NCI-H146 (cell line): ENCODE data around the gene SMURF1.

Experiments
- DNase-seq: peaks from one replicate; lab custom pipeline; 2025; lab: John Stamatoyannopoulos, UW

Gene SMURF1

DNA sequence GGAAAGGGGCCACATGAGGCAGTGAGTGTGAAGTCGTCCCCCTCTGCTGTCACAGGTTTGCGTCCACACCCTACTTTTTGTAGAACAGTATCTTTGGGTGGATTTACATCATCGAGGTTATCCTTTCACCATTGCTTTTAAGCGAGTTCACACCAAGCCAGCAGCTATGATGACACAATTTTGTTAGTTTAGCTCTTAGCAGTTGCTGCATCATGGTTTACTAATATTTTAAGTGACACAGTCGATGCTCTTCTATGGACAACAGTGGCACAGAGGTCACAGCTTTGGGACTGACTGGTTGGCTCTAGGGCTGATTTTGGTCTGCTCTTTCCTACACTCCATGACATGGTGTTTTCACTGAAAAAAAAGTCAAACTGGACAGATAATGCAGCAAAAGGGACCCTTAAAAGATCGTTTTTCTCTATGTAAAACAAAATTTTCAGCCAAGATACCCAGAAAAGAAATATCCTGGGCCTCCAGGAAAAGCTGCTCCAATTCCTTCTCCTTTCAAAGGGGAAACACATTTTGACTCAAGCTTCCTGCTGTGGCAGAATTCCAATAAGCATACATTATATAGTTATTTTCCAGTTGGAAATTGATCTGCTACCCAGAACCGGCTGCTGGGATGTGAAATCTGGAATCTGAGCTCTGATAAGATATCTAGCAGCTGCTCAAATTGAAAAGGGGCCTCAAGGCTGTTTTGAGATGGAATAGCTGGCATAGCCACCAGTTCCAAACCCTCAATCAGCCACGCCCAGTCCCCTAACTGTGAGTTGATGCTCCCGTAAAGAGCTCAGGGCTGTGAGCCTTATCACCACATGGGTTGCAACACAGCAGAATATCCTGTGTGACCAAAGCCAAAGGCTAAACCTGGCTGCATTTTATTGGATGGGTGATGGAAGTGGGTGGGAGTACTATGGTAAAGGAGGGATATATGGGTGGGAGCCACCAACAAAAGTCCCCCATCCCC, 114.2 kb downstream of the SMURF1 start:
- DNase-seq = no peak

DNA sequence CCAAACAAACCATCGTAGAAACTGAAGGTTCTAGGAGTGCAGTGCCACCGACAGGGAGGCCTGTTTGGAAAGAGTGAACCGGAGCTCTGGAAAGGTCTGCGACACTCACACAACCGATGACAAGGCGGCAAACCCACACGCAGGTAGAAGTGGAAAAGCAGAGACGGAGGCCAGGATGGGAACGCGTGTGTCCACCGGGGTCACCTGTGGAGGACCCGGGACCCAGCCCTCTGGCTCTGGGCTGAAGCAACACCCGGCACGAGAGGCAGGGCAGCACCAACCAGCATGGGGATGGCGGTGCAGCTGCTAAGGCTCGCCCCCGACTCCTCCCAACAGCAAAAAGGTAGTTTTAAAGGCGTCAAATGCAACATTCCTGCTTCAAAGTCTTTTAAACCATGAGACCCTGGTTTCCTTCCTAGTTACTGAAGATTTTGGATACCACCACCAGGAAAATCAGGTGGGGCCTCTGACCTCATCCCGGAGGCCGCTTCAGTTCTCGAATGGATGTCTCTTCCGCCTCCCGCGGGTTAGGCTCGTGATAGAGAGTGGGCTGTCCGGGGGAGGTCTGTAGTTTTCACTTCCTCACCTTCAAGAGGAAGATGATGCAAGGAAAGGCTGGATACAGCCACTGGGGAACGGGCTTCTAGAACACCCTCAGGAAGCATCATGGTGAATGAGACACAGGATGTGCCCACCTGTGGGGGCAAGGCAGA, 115.5 kb downstream of the SMURF1 start:
- DNase-seq = no peak

DNA sequence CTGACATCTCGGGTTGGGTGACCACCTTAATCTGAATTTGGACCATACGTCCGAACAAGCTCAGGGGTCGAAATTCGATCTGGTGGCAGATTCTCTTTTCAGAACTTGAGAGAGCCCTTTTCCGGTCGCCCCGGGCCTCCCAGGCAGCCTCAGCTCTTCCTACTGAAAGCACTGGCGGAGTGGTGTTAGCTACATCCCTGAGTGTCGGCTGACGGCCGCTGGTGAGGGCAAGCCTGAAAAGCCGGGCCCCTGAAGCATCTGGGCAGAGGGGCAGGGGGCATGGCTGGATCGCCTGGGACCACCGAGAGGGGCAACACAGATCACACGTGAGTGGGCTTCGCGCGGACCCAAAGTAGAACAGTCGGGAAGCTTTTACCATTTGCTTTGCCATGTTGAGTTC, 116.1 kb downstream of the SMURF1 start:
- no peak for DNase-seq

DNA sequence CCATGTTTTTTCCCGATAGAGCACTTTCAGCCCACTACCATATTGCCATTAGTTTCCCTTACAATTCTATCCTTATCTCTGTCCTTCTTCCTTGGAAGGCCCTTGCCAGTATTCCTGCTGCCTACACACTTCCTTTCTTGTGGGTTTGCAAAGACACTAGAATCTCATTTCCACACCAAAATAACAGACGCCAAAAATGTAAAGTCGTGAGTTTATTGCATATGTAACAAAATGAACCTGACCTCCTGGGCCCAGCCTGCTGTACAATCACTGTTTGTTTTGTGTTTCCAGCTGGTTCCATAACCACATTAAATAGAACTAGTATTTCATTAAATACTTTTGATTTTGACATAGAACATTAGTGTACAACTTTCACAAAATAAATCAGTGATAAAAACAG, 116.7 kb downstream of the SMURF1 start:
- no peak for DNase-seq

DNA sequence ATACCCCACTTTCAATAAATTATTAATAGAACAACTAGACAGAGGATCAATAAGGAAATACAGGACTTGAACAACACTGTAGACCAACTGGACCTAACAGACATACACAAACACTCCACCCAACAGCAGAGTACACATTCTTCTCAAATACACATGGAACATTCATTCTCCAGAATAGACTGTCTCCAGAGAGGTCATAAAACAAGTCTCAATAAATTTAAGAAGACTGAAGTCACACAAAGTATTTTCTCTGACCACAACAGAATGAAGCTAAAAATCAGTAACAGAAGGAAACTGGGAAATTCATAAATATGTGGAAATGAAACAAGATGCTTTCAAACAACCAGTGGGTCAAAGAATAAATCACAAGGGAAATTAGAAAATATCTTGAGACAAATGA, 119.8 kb downstream of the SMURF1 start:
- no peak for DNase-seq

DNA sequence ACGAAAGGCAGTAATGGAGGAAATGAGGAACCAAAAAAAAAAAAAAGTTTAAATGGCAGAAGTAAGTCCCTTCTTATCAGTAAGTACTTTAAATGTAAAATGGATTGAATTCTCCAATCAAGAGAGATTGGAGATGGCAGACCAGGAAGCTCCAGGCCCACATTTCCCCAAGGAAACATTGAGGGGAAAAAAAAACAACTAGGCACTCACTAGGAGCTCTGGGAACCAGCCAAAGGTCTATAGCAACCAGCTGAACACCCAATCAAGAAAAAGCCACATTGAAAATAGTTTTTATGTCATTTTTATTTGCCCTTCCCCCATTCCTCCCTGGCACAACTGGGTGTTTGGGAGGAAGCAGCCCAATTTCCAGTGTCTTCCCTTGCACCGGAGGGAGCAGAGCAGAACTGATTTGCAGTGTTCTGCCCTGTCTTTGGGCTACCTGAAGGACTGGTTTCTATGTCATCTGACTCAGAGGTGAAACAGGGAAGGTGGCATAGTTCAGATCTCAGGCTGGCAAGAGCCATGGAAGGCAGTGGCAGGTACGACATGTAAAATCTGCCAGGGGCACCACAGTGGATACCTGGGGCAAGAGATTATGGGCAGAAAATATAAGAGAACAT, 121.9 kb downstream of the SMURF1 start:
- no peak for DNase-seq

DNA sequence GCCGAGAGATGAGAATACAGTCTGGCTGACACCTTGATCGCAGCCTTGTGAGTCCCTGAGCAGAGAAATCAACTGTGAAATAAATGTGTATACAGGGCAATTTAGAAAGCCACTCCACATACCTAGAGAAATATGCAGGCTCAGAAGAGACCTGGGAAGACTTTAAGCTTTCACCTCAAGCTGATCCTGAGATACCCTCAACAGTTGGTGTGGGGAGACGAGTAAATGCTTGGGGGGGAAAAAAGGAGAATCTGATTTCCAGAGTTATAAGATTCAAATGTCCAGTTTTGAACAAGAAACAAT, 123.5 kb downstream of the SMURF1 start:
- DNase-seq = no peak

DNA sequence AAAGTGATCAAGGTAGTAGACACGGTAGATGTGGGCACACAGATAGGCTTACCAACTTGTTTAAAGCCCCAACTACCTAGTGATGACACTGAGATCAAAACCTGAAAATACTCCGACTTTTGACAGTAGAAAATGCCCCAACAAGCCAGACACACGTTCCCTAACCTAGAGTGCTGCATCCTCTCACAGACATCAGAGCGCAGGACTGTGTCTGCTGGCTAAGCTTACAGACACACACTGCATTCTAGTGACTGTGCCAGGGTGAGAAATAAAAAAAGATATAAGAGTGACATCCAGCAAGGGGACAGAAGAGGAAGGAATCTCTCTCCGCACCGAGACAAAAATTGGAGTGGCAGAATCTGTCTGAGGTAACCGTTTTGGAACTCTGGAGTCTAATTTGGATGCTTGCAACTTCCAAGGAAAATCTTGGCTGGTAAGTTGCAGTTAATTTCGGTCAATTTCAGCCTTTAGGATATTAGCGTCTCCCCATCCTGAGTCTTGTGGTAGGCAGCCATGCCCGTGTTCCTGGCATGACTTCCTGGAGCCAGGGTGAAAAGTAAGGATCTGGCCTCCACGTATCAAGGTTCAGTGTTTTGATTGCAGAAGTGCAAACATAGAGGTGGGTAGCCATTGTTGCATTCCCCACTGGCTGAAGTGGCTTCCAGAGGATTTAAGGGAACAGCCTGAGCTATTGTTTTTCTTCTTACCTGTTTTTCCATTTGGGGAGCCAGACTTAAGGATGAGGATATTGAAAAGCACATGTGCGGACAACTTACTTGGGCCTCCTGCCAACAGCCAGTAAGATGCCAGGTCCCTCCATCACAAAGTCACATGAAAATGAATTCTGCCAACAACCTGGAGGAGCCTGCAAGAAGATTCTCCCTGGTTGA, 124.1 kb downstream of the SMURF1 start:
- no peak for DNase-seq

DNA sequence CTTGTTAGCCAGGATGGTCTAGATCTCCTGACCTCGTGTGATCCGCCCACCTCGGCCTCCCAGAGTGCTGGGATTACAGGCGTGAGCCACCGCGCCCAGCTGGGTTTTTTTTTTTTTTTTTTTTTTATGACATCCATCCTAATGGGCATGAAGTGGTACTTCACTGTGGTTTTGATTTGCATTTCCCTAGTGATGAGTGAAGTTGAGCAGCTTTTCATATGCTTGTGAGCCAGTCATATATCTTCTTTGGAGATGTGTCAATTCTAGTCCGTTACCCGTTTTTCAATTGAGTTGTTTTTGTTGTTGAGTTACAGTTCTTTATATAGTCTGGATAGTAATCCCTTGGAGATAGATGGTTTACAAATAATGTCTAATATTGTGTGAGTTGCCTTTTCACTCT, 127.7 kb downstream of the SMURF1 start:
- DNase-seq = no peak

DNA sequence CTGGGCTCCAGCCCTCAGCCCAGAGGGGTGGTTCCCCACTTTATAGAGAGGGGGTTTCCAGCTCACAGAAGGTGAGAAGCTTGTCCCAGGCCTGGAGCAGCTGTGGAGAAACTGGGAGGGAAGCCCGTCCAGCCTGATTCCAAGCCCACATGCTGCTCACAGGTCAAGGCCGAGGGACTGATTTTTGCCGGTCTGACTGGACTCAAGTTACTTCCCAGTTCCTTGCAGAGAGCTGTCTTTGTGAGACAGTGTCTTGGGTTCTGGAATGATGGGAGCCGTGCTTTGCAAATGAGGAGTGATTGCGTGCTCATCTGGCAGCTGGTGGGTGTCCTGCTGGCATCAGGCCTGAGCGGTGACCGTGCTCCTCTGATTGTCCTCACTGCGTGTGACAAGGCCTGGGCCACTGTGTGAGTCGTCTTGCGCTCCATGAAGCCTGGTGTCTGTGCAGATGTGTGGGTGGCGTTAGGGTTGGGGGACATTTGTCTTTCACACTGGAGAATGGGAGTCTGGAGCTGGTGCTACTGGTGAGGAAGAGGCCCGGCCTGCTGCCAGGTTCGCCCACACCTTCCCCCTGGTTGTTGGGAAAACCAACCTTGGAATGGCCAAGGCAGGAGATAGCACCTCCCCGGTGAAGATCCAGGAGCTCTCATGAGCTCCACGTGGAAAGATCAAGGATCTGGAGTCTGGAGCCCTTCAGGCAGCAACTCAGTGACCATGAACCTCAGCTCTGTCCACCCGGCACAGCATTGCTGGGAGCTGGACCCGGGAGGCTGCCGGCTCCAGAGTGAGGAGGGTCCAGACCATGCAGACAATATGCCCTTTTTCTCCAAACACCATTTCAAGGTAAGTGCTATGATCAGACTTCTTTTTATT, 129.6 kb downstream of the SMURF1 start:
- no peak for DNase-seq

DNA sequence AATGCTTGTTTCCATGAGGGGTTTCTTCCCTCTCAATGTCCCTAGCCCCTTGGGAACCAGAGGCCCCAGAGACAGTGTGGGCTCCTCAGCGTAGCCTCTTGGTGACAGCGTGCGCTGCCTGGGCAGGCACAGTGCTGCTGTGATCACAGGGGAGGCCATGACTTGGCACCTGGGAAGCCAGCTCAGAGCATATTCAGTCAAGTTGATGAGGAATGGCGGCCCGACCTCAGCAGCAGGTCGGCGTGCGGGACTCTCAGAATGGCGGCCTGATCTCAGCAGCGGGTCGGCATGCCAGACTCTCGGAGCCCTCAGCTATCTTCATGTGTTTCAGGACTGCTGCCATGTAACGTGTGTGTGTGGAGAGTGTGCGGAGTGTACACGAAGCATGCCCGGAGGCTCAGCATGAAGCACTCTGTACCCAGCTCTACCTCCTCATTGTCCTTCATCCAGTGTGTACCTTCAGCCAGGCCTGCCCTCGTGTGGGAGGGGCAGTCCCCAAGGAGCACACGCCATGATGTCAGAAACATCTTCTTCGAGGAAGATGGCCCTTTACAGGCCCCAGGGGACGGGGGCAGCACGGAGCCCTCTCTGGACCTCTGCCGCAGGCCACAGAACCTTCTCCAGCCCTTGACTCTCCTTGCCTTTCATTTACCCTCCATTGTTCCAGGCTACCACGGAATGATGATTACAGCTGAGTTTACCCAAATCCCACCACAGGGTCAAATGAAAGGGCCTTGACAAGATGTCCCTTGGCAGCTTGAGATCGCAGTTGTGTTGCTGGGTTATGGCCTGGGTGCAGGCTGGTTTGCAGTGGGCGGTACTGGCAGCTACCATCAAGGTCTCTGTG, 130.4 kb downstream of the SMURF1 start:
- no peak for DNase-seq

DNA sequence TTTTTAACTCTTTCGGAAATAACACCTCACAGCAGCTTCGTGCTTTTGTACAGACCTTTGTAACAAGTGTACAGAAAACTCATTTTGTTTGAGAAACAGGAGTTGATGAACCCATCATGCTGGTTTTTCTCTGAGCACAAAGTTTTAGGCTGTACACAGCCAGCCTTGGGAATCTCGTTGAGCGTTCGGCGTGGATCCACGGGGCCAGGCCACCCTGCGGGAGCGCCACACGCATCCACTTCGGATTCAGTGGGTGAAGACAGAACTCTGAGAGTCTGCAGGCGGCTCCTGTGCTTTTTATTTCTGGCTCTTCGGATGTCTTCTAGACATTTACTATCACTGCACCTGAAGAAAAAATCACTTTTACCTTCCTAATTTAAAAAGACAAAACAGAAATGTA, 131.2 kb downstream of the SMURF1 start:
- no peak for DNase-seq

DNA sequence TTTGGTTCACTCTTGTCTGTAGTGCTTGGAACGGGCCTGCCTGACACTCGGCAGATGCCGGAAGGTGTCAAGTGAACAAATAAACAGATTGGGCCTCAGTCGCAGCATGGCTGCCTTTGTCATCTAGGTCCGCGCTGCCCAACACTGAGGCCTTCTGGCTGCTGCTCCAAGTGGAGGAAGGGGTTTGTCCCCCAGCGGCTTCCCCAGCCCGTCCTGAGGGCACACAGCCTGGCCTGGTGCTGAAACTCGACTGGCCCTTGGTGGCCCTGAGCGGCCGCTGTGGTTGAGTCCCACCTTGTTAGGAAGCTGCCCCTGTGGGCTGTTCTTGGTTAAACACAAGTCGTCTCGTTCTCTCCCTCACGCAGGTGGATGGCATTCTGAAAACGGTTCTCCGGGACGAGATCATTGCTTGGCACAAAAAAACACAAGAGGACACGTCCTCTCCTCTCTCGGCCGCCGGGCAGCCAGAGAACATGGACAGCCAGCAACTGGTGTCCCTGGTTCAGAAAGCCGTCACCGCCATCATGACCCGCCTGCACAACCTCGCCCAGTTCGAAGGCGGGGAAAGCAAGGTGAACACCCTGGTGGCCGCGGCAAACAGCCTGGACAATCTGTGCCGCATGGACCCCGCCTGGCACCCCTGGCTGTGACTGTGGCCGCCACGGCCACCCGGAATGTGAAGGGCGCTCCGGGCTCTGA, 132.1 kb downstream of the SMURF1 start:
- no peak for DNase-seq

DNA sequence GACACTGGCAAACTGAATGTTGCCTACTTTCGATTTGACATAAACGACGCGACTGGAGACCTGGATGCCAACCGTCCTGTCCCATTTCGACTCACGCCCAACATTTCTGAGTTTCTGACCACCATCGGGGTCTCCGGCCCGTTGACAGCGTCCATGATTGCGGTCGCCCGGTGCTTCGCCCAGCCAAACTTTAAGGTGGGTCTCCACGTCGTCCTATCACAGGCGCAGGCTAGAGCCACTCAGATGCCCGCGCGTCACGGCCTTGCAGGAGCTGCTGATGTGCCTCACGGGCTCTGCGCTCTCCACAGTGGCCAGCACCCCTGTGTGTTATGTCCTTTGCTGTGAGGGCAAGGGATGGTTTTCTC, 132.6 kb downstream of the SMURF1 start:
- DNase-seq = no peak

DNA sequence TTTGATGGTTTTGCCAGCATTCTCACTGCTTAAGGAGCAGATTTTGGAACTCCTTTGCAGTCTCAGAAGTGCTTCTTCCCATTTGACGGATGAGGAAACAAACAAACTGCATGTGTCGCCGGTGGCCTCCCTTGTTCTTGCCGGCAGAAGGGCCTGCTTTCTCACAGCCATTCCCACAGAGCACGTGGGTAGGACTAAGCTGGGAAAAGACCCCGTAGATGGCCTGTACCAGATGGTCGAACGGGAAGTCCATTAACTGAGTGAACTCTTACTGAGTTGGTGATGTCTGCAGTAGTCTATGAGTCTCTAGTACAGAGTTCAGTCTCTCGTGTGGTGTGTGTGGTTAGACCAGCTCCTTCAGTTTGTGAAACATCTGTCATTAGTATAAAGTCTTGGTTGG, 133.6 kb downstream of the SMURF1 start:
- no peak for DNase-seq

DNA sequence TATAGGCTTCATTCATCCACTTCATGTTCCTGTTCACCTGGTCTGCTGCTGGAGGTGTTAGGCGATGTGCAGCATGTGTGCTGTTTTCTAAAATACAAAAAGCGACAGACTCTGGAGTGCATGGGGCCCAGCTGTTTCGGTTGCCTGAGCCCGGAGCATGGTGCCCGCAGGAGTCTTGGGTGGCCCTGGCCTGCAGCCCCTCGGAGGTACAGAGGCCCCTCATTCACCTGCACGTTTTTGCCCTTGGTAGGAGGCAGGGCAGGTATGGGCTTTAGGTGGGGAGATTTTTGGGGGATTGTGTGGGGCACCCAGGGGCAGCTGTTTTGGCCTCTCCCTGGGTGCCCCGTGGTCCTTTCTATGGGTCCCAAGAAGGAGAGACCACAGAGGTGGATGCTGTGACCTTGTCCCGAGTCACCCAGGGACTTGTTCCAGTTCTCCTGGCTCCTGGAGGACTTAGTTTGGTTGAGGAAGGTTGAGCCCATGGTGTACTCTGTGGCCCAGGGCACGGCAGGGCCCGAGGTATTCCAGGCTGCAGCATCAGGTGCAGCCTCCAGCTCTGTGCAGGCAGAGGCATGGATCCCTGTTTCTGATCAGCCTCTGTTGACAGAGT, 134.9 kb downstream of the SMURF1 start:
- no peak for DNase-seq

DNA sequence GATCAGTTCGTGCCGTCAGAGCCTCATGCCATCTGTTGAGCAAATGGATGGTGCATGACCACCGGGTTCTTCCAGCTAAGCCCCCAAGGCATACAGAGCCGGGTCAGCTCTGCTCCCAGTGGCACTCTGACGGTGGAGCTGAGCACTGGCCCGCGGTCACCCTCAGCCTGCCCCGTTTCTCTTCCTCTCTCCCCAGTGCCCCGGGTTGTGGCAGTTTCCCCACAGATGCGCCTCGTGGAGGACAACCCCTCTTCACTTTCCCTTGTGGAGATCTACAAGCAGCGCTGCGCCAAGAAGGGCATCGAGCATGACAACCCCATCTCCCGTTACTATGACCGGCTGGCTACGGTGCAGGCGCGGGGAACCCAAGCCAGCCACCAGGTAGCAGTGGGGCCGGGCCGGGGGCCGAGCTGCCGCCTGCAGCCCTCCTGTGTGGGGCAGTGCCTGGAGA, 135.7 kb downstream of the SMURF1 start:
- no peak for DNase-seq

DNA sequence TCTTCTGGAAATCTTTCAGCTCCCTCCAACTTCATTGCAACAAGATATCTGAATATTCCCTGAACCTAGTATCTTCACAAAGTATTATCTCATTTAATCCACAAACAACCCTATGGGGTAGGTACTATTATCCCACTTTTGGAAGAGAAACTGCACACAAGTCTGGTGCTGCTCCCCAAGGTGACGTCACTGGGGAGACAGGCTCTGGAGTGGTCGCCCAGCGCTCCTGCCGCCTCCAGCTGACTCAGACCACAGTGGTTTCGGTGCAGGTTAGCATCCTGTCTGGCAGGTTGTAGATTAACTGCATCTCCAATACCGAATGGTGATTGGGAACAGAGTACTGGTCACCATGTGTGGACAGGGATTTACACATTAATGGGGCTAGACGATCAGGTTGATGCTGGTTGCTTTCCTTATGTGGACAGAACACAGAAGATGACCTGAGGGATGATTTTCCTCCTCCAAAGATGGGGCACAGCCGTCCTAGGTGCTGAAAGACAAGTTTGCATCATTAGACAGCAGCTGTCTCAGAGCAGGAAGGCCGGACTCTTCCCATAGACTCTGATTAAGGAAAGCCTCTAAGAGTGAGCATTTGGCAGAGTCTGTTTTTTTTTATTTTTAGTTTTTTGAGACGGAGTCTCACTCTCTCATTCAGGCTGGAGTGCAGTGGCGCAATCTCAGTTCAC, 137.0 kb downstream of the SMURF1 start:
- no peak for DNase-seq
